Gastrocnemius medialis (tissue), 4 donors: ENCODE data around the gene ARTN. TPM values are rescaled to one million over a fixed set of nuclear protein-coding genes. Genes with fewer than 3 reads are reported as not detected.

ENCODE experiments used
- ATAC-seq, 2 donors: fragments of 150-250 bp; one replicate each; pipeline ENCODE4 v1.9.1; 2016
- DNase-seq, 2 donors: peaks; one replicate each; pipeline ENCODE4 v3.0.0-alpha.2; 2019
- H3K27ac ChIP-seq, 4 donors: fragments of 200-600 bp; sonication (generic); 1 replicate in 1 of 4; 2 replicates in 3 of 4; pipeline ENCODE4 v1.5.1; 2016 to 2018; ENCODE audit warnings: mild to moderate bottlenecking in 2 of 4, moderate library complexity in 1 of 4
- H3K27me3 ChIP-seq, 3 donors: fragments of 200-600 bp; sonication (generic) in 2 of 3; 1 replicate in 1 of 3; 2 replicates in 2 of 3; pipeline versions ENCODE4 v1.5.1 to v1.6.0; 2016 to 2019; ENCODE audit warnings: mild to moderate bottlenecking in 1 of 3, moderate library complexity in 1 of 3
- H3K36me3 ChIP-seq, 2 donors: fragments of 200-600 bp; sonication (generic) in 1 of 2; one replicate each; pipeline ENCODE4 v1.5.1; 2017 to 2018
- H3K4me1 ChIP-seq, 2 donors: fragments of 200-600 bp; sonication (generic) in 1 of 2; one replicate each; pipeline ENCODE4 v1.5.1; 2016 to 2017; ENCODE audit warnings: mild to moderate bottlenecking in 2 of 2
- H3K4me3 ChIP-seq, 4 donors: fragments of 200-600 bp; sonication (generic) in 3 of 4; 1 replicate in 1 of 4; 2 replicates in 3 of 4; pipeline ENCODE4 v1.5.1; 2016 to 2019; ENCODE audit warnings: mild to moderate bottlenecking in 2 of 4
- H3K9me3 ChIP-seq, 3 donors: fragments of 200-600 bp; sonication (generic) in 2 of 3; 1 replicate in 1 of 3; 2 replicates in 2 of 3; pipeline ENCODE4 v1.5.1; 2016 to 2019
- CTCF ChIP-seq, 5 experiments: fragments of 450-650 bp in 3 of 5; fragments of 200-600 bp in 2 of 5; sonication (generic) in 2 of 5; IDR thresholded peaks in 4 of 5; conservative IDR thresholded peaks in 1 of 5; 1 replicate in 4 of 5; 2 replicates in 1 of 5; pipeline ENCODE4 v1.5.1; 2016 to 2019; ENCODE audit warnings: antibody characterized with exemption in 5 of 5, mild to moderate bottlenecking in 3 of 5, moderate library complexity in 3 of 5
- POLR2A ChIP-seq, 2 donors: fragments of 450-650 bp; IDR thresholded peaks; one replicate each; pipeline ENCODE4 v1.6.1; 2017; ENCODE audit warnings: antibody characterized with exemption in 2 of 2, mild to moderate bottlenecking in 2 of 2, moderate library complexity in 2 of 2
- in situ Hi-C, 4 donors: fragments of 200-750 bp; cut with MboI; loops; one replicate each; pipeline versions ENCODE4 v1.15.0 to v1.8.0; 2017; ENCODE audit warnings: low sequenced_read_pairs in 4 of 4
- intact Hi-C: fragments of 100-400 bp; cut with DNase I; formaldehyde crosslinking; loops from one replicate; pipeline ENCODE4 v1.15.1; 2023; ENCODE audit warnings: low total_unique reads
- total RNA-seq, 4 donors: library from RNA; depleted of rRNA; stranded (reverse); fragments of >200 nt; gene quantifications; one replicate each; pipeline versions ENCODE4 v1.1.0 to v1.2.3, GENCODE V29; 2016

The ARTN gene
- total RNA-seq, 4 donors from 2014 or later: 0.25 to 1.8 TPM; not detected in 2

DNA sequence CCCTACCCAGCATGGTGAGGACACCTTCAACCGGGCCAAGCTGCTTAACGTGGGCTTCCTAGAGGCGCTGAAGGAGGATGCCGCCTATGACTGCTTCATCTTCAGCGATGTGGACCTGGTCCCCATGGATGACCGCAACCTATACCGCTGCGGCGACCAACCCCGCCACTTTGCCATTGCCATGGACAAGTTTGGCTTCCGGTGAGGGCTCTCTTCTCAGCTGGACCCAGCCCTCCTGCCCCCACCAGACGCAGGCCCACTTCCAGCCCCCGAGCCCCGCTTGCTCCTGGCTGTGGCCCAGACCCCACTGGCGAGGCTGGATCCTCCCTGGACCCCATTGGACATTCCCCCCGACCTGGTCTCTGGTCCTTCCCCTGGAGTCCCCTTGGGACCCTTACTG lies 51.3 kb downstream of the ARTN start:
- peaks cover 6 to 7% of the 10 kb centered on the region in 2 donors for H3K4me1 ChIP-seq
- in situ Hi-C loops: no loop called here
- intact Hi-C loops: no loop called here
- no peak overlapping the region for H3K27ac ChIP-seq
- DNase-seq: no peak
- H3K36me3 ChIP-seq: peaks cover 0 to 12% of the 10 kb centered on the region in 2 donors
- TF ChIP-seq POLR2A (IDR thresholded peaks at IDR 0.05): no peak
- no peak for TF ChIP-seq CTCF (IDR thresholded peaks at IDR 0.05 in 4 of 5, conservative IDR thresholded peaks at IDR 0.05 in 1 of 5)
- H3K9me3 ChIP-seq: no peaks in the 10 kb centered on the region
- no peak for ATAC-seq
- H3K4me3 ChIP-seq: no peak overlapping the region
- no peaks in the 10 kb centered on the region for H3K27me3 ChIP-seq

DNA sequence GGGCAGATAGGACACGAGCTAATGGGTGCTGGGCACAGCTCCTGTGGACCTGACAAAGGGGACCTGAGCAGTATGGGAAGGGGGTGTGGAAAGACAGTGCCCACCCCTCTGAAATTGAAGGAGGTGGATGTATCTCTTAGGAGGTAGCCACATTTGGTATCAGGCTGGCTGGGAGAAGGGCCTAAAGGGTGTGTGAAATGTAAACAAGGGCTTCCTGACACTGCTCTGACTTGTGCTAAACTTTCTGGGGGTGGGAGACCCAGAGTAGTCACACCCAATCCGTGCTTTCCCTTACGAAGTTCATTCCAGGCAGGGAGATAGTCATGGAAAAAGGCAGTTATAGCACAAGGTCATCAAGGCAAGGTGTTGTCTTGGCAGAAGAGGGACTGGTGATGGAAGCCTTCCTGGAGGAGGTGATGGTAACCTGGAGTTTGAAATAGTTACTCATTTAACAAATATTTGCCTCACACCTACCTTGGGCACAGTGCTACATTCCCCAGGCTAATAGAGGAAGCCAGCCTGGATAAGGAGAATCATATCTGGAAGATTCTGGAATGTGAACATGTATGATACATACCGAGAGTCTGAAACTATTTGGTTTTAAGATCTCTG lies 52.5 kb downstream of the ARTN start:
- intact Hi-C loops (no loop called here), in situ Hi-C loops (no loop called here)
- DNase-seq (no peak), ATAC-seq (no peak)
- H3K9me3 ChIP-seq: no peaks in the 10 kb centered on the region
- H3K27me3 ChIP-seq: no peaks in the 10 kb centered on the region
- H3K27ac ChIP-seq: no peak overlapping the region
- H3K4me3 ChIP-seq: no peak overlapping the region
- peaks cover 0 to 12% of the 10 kb centered on the region in 2 donors for H3K36me3 ChIP-seq
- peaks cover 0 to 8% of the 10 kb centered on the region in 2 donors for H3K4me1 ChIP-seq
- no peak for TF ChIP-seq CTCF (IDR thresholded peaks at IDR 0.05 in 4 of 5, conservative IDR thresholded peaks at IDR 0.05 in 1 of 5)
- TF ChIP-seq POLR2A (IDR thresholded peaks at IDR 0.05): no peak

DNA sequence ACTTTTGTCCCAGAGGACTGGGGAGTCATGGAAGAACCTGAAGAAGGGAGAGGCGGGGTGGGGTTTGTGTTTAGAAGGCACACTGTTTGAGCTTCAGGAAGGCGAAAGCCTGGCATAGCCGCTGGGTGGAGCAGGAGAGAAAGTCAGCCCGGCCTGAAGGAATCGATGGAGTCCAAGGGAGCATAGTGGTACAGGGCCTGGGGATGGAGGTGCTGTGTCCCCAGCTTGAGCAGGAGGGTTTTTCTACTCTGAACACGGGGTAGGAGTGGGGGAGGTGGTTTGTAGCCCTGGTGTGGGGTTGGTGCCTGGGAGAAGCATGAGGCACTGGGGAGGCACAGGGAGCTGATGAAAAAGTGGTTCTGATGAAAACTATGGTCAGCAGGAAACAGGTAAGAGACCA lies 53.1 kb downstream of the ARTN start:
- H3K36me3 ChIP-seq: peaks cover 0 to 12% of the 10 kb centered on the region in 2 donors
- DNase-seq (no peak), ATAC-seq (no peak)
- no peaks in the 10 kb centered on the region for H3K27me3 ChIP-seq
- no peak overlapping the region for H3K27ac ChIP-seq
- peaks cover 0 to 9% of the 10 kb centered on the region in 2 donors for H3K4me1 ChIP-seq
- H3K9me3 ChIP-seq: no peaks in the 10 kb centered on the region
- intact Hi-C loops: no loop called here
- TF ChIP-seq CTCF (IDR thresholded peaks at IDR 0.05 in 4 of 5, conservative IDR thresholded peaks at IDR 0.05 in 1 of 5): no peak
- TF ChIP-seq POLR2A (IDR thresholded peaks at IDR 0.05): no peak
- in situ Hi-C loops: no loop called here
- no peak overlapping the region for H3K4me3 ChIP-seq

Other genes starting within 250 kb of the ARTN start
- gene ST3GAL3, start 226.3 kb upstream of the ARTN start, total RNA-seq: 10 to 100 TPM; 32.2 to 57.4 (median 38.3) TPM
- gene IPO13, start 13.1 kb downstream of the ARTN start, total RNA-seq: 100 to 1,000 TPM in 3 of 4 donors, 10 to 100 TPM in 1; 81.9 to 171 (median 105) TPM
- gene DPH2, start 36.2 kb downstream of the ARTN start, total RNA-seq: 10 to 100 TPM; 53.1 to 68.3 (median 55.3) TPM
- 100 to 1,000 TPM; 156 to 242 (median 195) TPM for gene ATP6V0B, start 41.2 kb downstream of the ARTN start, total RNA-seq
- gene B4GALT2, start 45.4 kb downstream of the ARTN start, total RNA-seq: 10 to 100 TPM; 63.5 to 97.8 (median 72.1) TPM
- 1 to 10 TPM in 2 of 4 donors, under 1 TPM in 2; 0.73 to 2.9 (median 1.2) TPM for gene CCDC24, start 57.8 kb downstream of the ARTN start, total RNA-seq
- gene SLC6A9, start 97.7 kb downstream of the ARTN start, total RNA-seq: under 1 TPM in 3 of 4 donors, not detected in 1; 0.16 to 0.63 (median 0.29) TPM
- gene KLF17, start 185.0 kb downstream of the ARTN start, total RNA-seq: not detected
- gene KLF18, start 207.8 kb downstream of the ARTN start, total RNA-seq: not detected